BLaER1 treated with 17β-estradiol and CSF1 and Interleukin-3, amounts not matched to agents 10 nM and 100 nM (cell line): ENCODE data around the gene DUSP12.
A peak's percentile ranks its signal among the peaks of the same experiment; 100 is the strongest.

Experiments
- H3K27ac ChIP-seq, 11 experiments: shearing (Covaris generic); formaldehyde crosslinking; 2 replicates each; pipeline ENCODE4 v1.8.1; 2022
- H3K27me3 ChIP-seq, 11 experiments: shearing (Covaris generic); formaldehyde crosslinking; 2 replicates each; pipeline ENCODE4 v1.8.1; 2022
- H3K36me3 ChIP-seq, 11 experiments: shearing (Covaris generic); formaldehyde crosslinking; 2 replicates each; pipeline ENCODE4 v1.8.1; 2022
- H3K4me1 ChIP-seq, 10 experiments: shearing (Covaris generic); formaldehyde crosslinking; 2 replicates each; pipeline ENCODE4 v1.8.1; 2022
- H3K4me2 ChIP-seq, 11 experiments: shearing (Covaris generic); formaldehyde crosslinking; 2 replicates each; pipeline ENCODE4 v1.8.1; 2022
- H3K4me3 ChIP-seq, 10 experiments: shearing (Covaris generic); formaldehyde crosslinking; 2 replicates each; pipeline ENCODE4 v1.8.1; 2022
- H3K9ac ChIP-seq, 11 experiments: shearing (Covaris generic); formaldehyde crosslinking; 2 replicates each; pipeline ENCODE4 v1.8.1; 2022
- H3K9me3 ChIP-seq, 11 experiments: shearing (Covaris generic); formaldehyde crosslinking; replicated peaks in 1 of 11; 2 replicates each; pipeline ENCODE4 v1.8.1; 2022
- H4K20me1 ChIP-seq, 11 experiments: shearing (Covaris generic); formaldehyde crosslinking; 2 replicates each; pipeline ENCODE4 v1.8.1; 2022
- Cebpa-rat ChIP-seq, 11 experiments: shearing (Covaris generic); IDR thresholded peaks; 2 replicates each; pipeline ENCODE4 v1.8.1; 2022

The DUSP12 gene

DNA sequence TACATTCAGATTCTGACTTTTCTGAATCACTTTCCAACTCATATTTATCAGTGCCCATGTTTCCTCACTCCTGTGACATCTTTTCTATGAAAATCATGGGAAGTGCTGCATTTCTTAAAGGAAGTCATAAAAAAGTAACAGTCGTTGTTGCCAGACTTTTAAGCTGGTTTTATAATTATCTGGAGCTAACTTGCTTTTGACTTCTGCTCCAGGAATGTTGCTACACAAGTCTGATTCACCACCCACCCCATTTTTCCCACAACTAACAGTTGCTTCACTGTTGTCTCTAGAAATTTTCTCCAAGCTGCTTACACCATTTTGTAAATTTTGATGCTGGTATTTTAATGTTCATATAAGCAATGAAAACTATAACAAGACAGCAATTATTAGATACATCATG, 16.1 kb upstream of the DUSP12 start:
- peaks cover 0 to 4% (median 0%) of the 10 kb centered on the region in 11 experiments; a peak in 2 of 22 replicates for H4K20me1 ChIP-seq
- no peak overlapping the region for H3K9ac ChIP-seq
- H3K27ac ChIP-seq, result no peak overlapping the region
- peaks cover 0 to 99% (median 0%) of the 10 kb centered on the region in 11 experiments; a peak in 10 of 22 replicates for H3K27me3 ChIP-seq
- no peak for TF ChIP-seq Cebpa-rat (IDR thresholded peaks at IDR 0.05)
- H3K9me3 ChIP-seq, result no peaks in the 10 kb centered on the region
- H3K36me3 ChIP-seq, result no peaks in the 10 kb centered on the region
- H3K4me3 ChIP-seq, result no peak overlapping the region
- H3K4me1 ChIP-seq, result peaks cover 0 to 16% (median 2%) of the 10 kb centered on the region in 10 experiments; a peak in 9 of 20 replicates
- H3K4me2 ChIP-seq, result no peak overlapping the region

DNA sequence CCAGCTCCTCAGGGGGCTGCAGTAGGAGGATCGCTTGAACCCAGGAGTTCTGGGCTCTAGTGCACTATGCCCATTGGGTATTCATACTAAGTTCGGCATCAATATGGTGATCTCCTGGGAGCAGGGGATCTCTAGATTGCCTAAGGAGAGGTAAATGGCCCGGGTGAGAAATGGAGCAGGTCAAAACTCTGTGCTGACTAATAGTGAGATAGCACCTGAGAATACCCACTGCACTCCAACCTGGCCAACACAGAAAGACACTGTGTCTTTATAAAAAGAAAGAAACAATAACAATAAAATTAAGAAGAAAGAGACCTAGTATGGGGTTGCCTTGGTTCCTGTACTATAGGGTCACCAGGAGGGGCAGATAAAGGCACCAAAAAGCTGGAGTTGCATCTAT, 13.7 kb upstream of the DUSP12 start:
- H3K27ac ChIP-seq, result no peak overlapping the region
- H3K4me1 ChIP-seq, result peaks cover 19 to 28% (median 25%) of the 10 kb centered on the region in 10 experiments
- H3K27me3 ChIP-seq, result peaks cover 0 to 75% (median 0%) of the 10 kb centered on the region in 11 experiments; a peak in 7 of 22 replicates
- no peak for TF ChIP-seq Cebpa-rat (IDR thresholded peaks at IDR 0.05)
- no peak overlapping the region for H3K4me2 ChIP-seq
- no peak overlapping the region for H3K4me3 ChIP-seq
- H3K9ac ChIP-seq, result no peak overlapping the region
- H4K20me1 ChIP-seq, result no peaks in the 10 kb centered on the region
- H3K9me3 ChIP-seq, result no peaks in the 10 kb centered on the region
- H3K36me3 ChIP-seq, result no peaks in the 10 kb centered on the region

DNA sequence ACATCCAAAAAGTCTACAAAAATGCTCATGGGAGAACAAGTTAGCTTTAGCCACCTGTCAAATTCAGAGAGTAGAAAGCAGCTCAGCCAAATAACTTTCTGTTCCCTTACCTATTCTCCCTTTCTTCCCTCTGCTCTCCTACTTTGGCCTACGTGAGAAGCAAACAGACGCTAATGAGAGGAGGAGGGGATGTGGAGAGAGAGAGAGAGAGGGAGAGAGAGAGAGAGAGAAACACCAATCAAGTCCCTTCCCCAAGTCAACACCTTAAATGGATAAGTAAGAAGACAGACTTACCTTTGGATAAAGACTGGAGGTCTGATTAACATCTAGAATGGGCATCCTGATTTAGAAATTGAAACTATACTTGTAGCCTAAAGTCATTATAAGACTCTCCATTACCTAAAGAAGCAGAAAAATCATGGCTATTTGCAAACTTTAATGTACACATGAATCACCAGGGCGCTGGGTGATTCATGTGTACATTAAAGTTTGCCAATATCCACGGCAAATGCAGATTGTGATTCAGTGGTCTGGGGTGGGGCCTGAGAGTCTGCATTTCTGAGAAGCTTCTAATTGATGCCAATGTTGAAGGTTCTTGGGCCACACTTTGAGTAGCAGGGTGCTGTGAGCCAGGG, 13.1 kb upstream of the DUSP12 start:
- Histone ChIP-seq H4K20me1 (no peaks in the 10 kb centered on the region), H3K9me3 (no peaks in the 10 kb centered on the region), H3K4me3 (no peak overlapping the region), H3K36me3 (no peaks in the 10 kb centered on the region), H3K4me1 (peaks cover 26 to 35% (median 31%) of the 10 kb centered on the region in 10 experiments), H3K27me3 (peaks cover 0 to 69% (median 0%) of the 10 kb centered on the region in 11 experiments; a peak in 7 of 22 replicates), H3K4me2 (no peak overlapping the region), H3K9ac (no peak overlapping the region), H3K27ac (no peak overlapping the region)
- TF ChIP-seq Cebpa-rat (IDR thresholded peaks at IDR 0.05), result no peak

DNA sequence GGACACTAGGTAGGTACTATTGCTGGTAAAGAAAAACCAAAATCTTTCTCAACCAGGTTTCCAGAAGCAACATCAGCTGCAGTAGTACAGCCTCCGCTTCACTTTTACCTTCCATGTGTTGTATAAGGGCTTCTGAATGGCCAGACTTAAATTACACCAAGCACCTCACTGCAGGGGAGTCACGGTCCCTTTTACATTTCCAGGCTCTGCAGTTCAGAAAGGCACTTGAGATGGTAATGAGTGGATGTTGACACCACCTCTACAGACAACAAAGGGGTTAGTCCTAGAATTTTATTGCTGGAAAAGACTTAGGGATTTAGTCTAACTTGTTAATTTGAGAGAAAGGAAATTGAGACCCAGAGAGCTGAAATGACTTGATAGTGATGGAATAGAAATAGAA, 12.0 kb upstream of the DUSP12 start:
- no peak for TF ChIP-seq Cebpa-rat (IDR thresholded peaks at IDR 0.05)
- no peak overlapping the region for H3K9ac ChIP-seq
- no peak overlapping the region for H3K4me2 ChIP-seq
- no peaks in the 10 kb centered on the region for H4K20me1 ChIP-seq
- no peak overlapping the region for H3K27ac ChIP-seq
- H3K4me3 ChIP-seq, result no peak overlapping the region
- peaks cover 0 to 58% (median 0%) of the 10 kb centered on the region in 11 experiments; a peak in 7 of 22 replicates for H3K27me3 ChIP-seq
- no peaks in the 10 kb centered on the region for H3K9me3 ChIP-seq
- no peaks in the 10 kb centered on the region for H3K36me3 ChIP-seq
- H3K4me1 ChIP-seq, result peaks cover 26 to 37% (median 31%) of the 10 kb centered on the region in 10 experiments

DNA sequence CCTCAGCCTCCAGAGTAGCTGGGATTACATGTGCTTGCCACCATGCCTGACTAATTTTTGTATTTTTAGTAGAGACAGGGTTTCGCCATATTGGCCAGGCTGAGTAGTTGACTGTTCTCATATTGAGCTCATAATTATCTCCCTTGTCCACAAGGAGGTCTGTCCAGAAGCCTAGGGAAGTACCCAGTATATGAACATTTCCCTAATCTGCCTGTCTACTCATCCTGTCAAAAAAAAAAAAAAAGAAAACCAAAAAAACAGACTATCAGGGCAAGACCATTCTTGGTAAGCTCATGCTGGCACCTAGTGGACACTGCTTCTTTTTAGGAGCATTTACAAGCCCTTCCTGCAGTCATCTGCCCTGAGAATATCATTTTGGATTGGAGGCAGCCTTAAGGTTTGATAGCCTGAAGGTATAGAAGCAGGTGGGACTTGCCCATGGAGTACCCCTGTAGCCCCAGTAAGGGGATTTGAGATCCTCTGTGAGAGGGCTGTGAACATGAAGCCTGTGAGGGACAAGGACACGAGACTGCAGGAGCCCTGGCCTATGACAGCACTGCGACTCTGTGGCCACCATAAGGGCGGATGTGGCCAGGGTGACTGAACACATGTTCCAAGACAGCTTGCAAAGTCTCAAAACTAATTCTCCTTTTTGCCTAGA, 10.8 kb upstream of the DUSP12 start:
- Histone ChIP-seq H3K9ac (peak overlapping the region in 1 of 11 experiments; percentile 32; a peak in 1 of 22 replicates), H3K4me1 (peaks cover 26 to 44% (median 33%) of the 10 kb centered on the region in 10 experiments), H3K27me3 (peaks cover 0 to 46% (median 0%) of the 10 kb centered on the region in 11 experiments; a peak in 7 of 22 replicates), H3K4me3 (no peak overlapping the region), H3K36me3 (no peaks in the 10 kb centered on the region), H3K4me2 (peak overlapping the region; percentile 13 to 89 (median 80); a peak in 17 of 22 replicates), H4K20me1 (no peaks in the 10 kb centered on the region), H3K27ac (peak overlapping the region in 6 of 11 experiments; percentile 4 to 59 (median 14); a peak in 7 of 22 replicates), H3K9me3 (no peaks in the 10 kb centered on the region)
- TF ChIP-seq Cebpa-rat (IDR thresholded peaks at IDR 0.05), result no peak

DNA sequence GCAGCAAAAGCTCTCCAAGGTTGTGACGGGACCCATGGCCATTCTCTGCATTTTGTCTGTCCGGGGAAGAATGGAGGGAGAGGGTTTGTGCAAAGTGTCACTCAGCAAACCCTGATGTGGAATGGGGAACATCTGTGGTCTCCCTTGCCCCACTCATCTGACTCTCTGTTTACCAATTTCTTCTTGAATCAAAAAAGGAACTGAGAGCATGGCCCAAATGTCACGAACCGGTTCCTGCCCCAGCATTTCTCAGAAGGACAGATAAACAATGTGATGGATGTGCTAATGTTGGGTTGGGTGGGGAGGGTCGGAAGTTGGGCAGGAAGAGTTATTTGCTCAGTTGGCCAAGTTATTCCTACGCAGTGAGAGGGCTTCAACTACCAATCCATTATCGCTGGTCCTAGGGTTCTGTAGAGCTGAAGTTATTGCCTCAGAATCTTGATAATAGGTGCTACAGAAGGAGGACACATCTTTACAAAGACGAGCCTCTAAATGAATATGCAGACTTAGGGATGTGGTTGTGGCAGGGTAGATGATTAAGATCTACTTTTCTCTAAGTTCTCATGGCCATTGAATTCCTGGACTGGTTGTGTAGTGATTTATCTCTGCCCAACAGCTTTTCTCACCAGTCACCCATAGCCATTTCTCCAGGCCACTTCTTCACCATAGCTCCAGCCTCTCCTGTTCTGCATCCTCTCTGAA, 9.6 kb upstream of the DUSP12 start:
- no peak for TF ChIP-seq Cebpa-rat (IDR thresholded peaks at IDR 0.05)
- H3K4me2 ChIP-seq, result peak overlapping the region; percentile 67 to 89 (median 80)
- H3K4me1 ChIP-seq, result peaks cover 26 to 55% (median 37%) of the 10 kb centered on the region in 10 experiments
- peak overlapping the region in 10 of 11 experiments; percentile 13 to 61 (median 48); a peak in 16 of 22 replicates for H3K27ac ChIP-seq
- H3K9ac ChIP-seq, result peak overlapping the region in 5 of 11 experiments; percentile 1 to 32 (median 7); a peak in 8 of 22 replicates
- no peaks in the 10 kb centered on the region for H3K36me3 ChIP-seq
- no peak overlapping the region for H3K4me3 ChIP-seq
- H3K9me3 ChIP-seq, result no peaks in the 10 kb centered on the region
- H3K27me3 ChIP-seq, result peaks cover 0 to 34% (median 0%) of the 10 kb centered on the region in 11 experiments; a peak in 7 of 22 replicates
- H4K20me1 ChIP-seq, result no peaks in the 10 kb centered on the region

DNA sequence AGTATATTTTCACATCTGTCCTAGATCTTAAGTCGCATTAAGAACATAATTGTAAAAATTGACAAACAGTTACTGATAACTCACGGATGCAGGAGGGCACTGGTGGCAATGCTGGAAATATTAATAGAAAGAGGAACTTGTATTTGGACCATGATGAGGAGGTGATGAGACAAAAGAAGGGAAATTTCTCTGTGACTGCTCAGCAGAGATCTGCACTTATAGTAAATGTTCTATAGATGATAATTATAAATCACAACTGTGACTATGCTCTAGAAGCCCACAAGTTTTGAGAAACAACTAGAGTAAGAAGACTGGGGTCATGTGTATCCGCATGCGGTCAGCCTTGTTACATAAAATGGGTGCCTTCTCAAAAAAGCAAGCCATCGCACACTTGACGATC, 8.7 kb upstream of the DUSP12 start:
- Histone ChIP-seq H3K9me3 (no peaks in the 10 kb centered on the region), H3K27me3 (peaks cover 0 to 25% (median 0%) of the 10 kb centered on the region in 11 experiments; a peak in 7 of 22 replicates), H3K27ac (peak overlapping the region in 9 of 11 experiments; percentile 29 to 61 (median 48); a peak in 14 of 22 replicates), H4K20me1 (no peaks in the 10 kb centered on the region), H3K4me2 (peak overlapping the region; percentile 67 to 89 (median 80)), H3K9ac (peak overlapping the region in 8 of 11 experiments; percentile 1 to 43 (median 20); a peak in 7 of 22 replicates), H3K4me3 (no peak overlapping the region), H3K36me3 (no peaks in the 10 kb centered on the region), H3K4me1 (peaks cover 26 to 55% (median 37%) of the 10 kb centered on the region in 10 experiments)
- TF ChIP-seq Cebpa-rat (IDR thresholded peaks at IDR 0.05), result no peak

DNA sequence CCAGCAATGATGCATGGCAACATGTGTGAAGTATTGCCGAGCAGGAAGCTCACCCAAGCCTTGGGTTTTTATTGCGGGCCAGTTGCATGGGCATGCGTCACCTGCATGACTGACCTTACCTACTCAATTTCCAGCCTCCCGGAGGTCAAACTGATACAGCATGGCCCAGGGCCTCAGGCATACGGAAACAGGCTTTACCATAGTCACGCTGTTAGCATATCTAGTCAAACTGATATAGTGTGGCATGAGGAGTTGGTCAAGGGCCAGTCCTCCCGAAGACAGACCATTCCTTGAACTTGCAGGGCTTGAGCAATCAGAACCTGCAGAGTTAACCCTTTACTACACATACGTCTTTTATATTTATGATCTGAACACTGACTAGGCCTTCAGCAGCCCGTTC, 6.4 kb upstream of the DUSP12 start:
- H3K9me3 ChIP-seq, result no peaks in the 10 kb centered on the region
- no peaks in the 10 kb centered on the region for H4K20me1 ChIP-seq
- no peak for TF ChIP-seq Cebpa-rat (IDR thresholded peaks at IDR 0.05)
- no peak overlapping the region for H3K9ac ChIP-seq
- H3K27ac ChIP-seq, result peak overlapping the region in 1 of 11 experiments; percentile 59; a peak in 1 of 22 replicates
- no peak overlapping the region for H3K4me3 ChIP-seq
- peaks cover 26 to 60% (median 37%) of the 10 kb centered on the region in 10 experiments for H3K4me1 ChIP-seq
- H3K27me3 ChIP-seq, result peaks cover 0 to 4% (median 0%) of the 10 kb centered on the region in 11 experiments; a peak in 1 of 22 replicates
- H3K36me3 ChIP-seq, result no peaks in the 10 kb centered on the region
- peak overlapping the region in 3 of 11 experiments; percentile 54 to 73 (median 63); a peak in 3 of 22 replicates for H3K4me2 ChIP-seq
